ENCODE results near the gene ZBTB46.

ZBTB46 gene

GRCh38 chr20:63765082-63765873 is 65.8 kb downstream of the ZBTB46 start:
- no peak for DNase-seq

DNA sequence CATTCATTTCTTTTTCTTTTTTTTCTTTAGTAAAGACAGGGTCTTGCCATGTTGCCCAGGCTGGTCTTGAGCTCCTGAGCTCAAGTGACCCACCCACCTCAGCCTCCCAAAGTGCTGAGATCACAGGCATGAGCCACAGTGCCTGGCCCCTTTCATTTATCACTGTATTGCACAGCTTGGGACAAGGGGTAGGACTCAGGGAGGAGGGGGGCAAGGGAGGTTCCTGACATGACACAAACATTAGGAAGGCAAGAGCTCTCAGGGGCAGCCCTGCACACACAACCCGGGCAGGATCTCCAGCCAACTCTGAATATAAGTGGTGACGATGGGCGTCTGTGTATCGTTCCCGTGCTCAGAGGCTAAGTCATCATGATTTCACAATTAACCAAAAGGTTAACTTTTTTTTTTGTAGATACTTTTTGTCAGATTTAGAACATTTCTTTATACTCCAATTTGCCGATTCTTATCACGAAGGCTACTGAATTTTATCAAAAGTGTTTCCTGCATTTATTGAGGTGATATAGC is 71.6 kb downstream of the ZBTB46 start:
- DNase-seq, result no peak

GRCh38 chr20:63758152-63758551 is 72.9 kb downstream of the ZBTB46 start:
- DNase-seq, result no peak

- no peak for DNase-seq
Measured at GRCh38 chr20:63756648-63756991, 74.4 kb downstream of the ZBTB46 start.

DNA sequence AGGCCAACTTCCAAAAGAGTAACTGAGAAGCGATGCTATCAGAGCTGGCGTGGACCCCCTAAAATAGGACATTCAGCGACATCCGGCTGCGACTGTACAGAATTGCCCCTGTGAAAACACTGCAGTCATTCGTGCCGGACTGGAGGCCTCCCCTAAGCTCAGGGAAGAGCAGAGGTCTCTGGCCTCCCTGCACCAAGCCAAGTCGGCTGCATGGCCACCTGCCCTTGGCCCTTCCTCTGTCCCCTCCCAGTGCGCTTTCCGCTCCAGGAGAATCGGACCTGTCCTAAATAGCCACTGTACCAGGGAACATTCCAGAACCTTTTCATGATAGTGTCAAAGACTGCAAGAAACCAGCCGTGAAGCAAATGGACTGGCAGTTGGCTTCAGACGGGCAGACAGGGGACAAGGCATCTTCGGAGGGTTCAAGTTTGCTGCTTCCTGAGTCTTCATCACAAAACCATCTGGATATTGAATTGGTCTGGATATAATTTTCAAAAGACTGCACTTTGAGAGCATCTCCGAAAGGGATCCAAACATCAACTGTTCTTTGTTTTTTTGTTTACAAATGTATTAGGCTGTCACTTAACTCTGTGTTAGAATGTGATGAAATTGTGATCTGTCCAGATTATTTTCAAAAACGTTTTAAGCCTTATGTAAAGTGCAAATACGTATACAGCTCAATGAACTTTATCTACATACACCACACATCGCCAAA is 75.0 kb downstream of the ZBTB46 start:
- no peak for DNase-seq

- DNase-seq, result no peak
Measured at GRCh38 chr20:63754008-63754407, 77.1 kb downstream of the ZBTB46 start.

- DNase-seq, result no peak
Measured at GRCh38 chr20:63753381-63753780, 77.7 kb downstream of the ZBTB46 start.

- DNase-seq, result no peak
Measured at GRCh38 chr20:63752411-63753101, 78.5 kb downstream of the ZBTB46 start.

- no peak for DNase-seq
Measured at GRCh38 chr20:63751471-63752271, 79.4 kb downstream of the ZBTB46 start.

GRCh38 chr20:63750807-63751470 is 80.1 kb downstream of the ZBTB46 start:
- no peak for DNase-seq

GRCh38 chr20:63749597-63750508 is 81.2 kb downstream of the ZBTB46 start:
- DNase-seq, result no peak

DNA sequence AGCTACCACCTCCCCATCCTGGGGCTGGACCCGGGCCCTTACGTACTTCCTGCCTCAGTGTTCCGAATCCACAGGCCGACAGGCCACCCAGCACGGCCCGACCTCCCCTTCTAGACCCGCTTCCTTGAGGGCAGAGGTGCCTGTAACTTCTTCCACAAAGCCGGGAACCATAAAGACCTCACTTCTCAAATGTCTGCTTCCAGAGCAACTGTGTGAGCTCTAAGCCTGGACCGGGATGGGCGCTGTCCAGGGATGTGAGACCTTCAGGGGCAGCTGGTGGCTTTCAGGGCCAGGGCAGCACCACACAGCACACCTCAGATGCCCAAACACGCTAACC is 82.2 kb downstream of the ZBTB46 start:
- DNase-seq, result no peak

GRCh38 chr20:63748070-63748933 is 82.8 kb downstream of the ZBTB46 start:
- DNase-seq, result no peak

- no peak for DNase-seq
Measured at GRCh38 chr20:63747622-63748069, 83.4 kb downstream of the ZBTB46 start.

DNA sequence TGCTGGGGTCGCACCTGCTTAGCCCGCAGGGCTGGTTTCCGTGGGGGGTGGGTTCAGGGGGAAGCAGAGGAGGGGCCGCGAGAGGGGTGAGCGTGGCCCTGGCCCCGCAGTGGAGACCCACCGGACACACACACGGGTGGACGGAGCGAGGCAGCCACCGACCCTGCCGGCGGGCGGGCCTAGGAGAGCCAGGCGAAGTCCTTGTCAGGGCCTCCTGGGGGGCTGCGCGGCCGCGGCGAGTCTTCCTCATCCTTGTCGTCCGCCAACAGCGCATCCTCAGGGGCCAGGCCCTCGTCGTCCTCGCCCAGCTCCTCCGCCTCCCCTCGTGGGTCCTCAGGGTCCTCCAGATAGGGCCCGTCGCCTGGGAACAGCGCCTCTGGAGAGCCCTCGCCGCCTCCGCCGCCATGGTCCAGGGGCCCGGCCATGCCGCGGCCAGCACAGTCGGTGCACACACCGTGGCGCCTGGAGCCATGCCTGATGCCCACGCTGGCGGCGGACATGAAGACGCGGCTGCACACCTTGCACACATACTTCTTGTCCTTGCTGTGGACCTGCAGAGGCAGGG is 84.2 kb downstream of the ZBTB46 start:
- DNase-seq, result no peak

- DNase-seq, result no peak
Measured at GRCh38 chr20:63745961-63746731, 84.9 kb downstream of the ZBTB46 start.

DNA sequence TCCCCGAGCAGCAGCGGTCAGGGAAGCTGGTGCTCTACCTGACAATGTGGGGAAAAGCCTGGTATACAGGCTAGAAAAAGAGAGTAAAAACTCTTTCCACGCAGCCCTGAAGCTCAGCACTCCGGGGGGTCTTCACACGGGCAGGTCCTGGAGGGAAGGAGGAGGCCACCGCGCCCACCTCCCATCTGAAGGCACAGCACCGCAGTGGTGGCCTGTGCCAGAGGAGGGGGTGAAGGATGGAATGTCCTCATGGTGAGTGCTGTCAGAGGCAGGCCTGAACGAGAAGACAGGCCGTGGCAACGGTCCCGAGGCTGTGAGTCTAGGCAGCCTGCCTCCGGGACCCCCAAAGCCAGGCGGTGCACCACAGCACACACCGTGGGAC is 85.6 kb downstream of the ZBTB46 start:
- DNase-seq, result no peak

GRCh38 chr20:63744574-63745423 is 86.3 kb downstream of the ZBTB46 start:
- no peak for DNase-seq
